ENCODE results near the gene SMOC1.

Gene SMOC1

DNA sequence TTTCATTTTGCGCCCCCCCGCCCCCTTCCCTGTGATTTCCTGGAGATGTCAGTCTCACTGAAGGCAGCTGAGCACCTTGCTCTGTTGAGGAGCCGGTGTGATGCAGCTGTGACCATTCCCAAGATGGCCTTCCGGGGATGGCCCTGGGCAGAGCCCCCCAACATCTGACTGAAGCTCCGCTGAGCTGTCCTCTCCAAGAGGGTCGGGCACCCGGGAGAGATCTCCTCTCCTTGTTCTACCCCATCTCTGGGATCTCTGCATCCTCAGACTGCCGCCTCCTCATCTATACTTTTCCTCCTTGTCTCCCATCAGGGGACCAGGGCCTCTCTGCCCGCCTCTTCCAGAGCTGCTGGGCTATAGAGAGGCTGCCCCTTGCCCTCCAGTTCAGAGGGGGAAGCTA lies 965 bp upstream of the SMOC1 start:
- Histone ChIP-seq H3K4me1 (ENCODE audit: insufficient read depth, low read length) (no peaks in the 10 kb centered on the region), H3K36me3 (ENCODE audit: insufficient read depth, low read length) (no peaks in the 10 kb centered on the region), H3K27me3 (ENCODE audit: insufficient read depth, low read length, poor library complexity) (peaks cover 4% of the 10 kb centered on the region), H2AFZ (ENCODE audit: low read depth, low read length) (no peak overlapping the region), H4K20me1 (ENCODE audit: insufficient read depth, low read length) (no peaks in the 10 kb centered on the region), H3K27ac (ENCODE audit: low read length) (no peak overlapping the region), H3K9me3 (ENCODE audit: insufficient read depth, low read length, severe bottlenecking) (no peaks in the 10 kb centered on the region), H3K4me3 (ENCODE audit: low read depth in 1 of 2, low read length in 2 of 2) (no peak overlapping the region), H3K4me2 (ENCODE audit: insufficient read depth, low read length) (no peak overlapping the region), H3K9ac (ENCODE audit: low read depth, low read length) (no peak overlapping the region), H3K79me2 (ENCODE audit: insufficient read depth, low read length) (no peaks in the 10 kb centered on the region)
- ATAC-seq (ENCODE audit: insufficient read depth, low read depth), result no peak
- TF ChIP-seq, protein P1, sequence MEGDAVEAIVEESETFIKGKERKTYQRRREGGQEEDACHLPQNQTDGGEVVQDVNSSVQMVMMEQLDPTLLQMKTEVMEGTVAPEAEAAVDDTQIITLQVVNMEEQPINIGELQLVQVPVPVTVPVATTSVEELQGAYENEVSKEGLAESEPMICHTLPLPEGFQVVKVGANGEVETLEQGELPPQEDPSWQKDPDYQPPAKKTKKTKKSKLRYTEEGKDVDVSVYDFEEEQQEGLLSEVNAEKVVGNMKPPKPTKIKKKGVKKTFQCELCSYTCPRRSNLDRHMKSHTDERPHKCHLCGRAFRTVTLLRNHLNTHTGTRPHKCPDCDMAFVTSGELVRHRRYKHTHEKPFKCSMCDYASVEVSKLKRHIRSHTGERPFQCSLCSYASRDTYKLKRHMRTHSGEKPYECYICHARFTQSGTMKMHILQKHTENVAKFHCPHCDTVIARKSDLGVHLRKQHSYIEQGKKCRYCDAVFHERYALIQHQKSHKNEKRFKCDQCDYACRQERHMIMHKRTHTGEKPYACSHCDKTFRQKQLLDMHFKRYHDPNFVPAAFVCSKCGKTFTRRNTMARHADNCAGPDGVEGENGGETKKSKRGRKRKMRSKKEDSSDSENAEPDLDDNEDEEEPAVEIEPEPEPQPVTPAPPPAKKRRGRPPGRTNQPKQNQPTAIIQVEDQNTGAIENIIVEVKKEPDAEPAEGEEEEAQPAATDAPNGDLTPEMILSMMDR (IDR thresholded peaks at IDR 0.05; ENCODE audit: borderline replicate concordance, extremely low read depth, low read length, poor library complexity, severe bottlenecking), result no peak
- TF ChIP-seq EZH2 (IDR thresholded peaks at IDR 0.05; ENCODE audit: borderline replicate concordance, low read depth, low read length, severe bottlenecking), result no peak
- DNase-seq, result no peak

DNA sequence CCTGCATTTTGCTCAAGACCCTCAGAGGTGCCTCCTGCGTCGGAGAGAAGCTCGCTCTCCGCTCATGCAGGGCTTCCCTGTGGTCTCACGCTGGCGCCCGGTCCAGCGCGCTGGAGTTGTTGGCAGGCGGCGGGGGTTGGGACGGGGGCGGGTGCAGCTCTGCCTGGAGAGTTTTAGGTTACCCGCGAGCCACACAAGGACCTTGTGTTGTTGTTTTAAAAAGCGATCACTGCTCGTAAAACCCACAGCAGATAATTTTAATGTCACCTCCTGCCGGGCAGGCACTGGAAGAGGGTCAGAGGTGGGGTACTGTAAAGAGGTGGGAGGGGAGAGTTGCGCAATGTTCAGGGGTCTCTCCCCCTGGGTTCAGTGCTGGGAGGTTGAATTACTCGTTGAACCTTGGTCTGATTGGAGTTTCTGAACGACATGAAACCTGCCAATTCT lies 850 bp downstream of the SMOC1 start:
- Histone ChIP-seq H3K27ac (ENCODE audit: low read length) (no peak overlapping the region), H3K27me3 (ENCODE audit: insufficient read depth, low read length, poor library complexity) (peaks cover 4% of the 10 kb centered on the region), H3K4me3 (ENCODE audit: low read depth in 1 of 2, low read length in 2 of 2) (no peak overlapping the region), H3K79me2 (ENCODE audit: insufficient read depth, low read length) (no peaks in the 10 kb centered on the region), H3K4me2 (ENCODE audit: insufficient read depth, low read length) (no peak overlapping the region), H4K20me1 (ENCODE audit: insufficient read depth, low read length) (no peaks in the 10 kb centered on the region), H3K9me3 (ENCODE audit: insufficient read depth, low read length, severe bottlenecking) (no peaks in the 10 kb centered on the region), H2AFZ (ENCODE audit: low read depth, low read length) (no peak overlapping the region), H3K36me3 (ENCODE audit: insufficient read depth, low read length) (no peaks in the 10 kb centered on the region), H3K9ac (ENCODE audit: low read depth, low read length) (no peak overlapping the region), H3K4me1 (ENCODE audit: insufficient read depth, low read length) (no peaks in the 10 kb centered on the region)
- TF ChIP-seq, protein P1 (IDR thresholded peaks at IDR 0.05; ENCODE audit: borderline replicate concordance, extremely low read depth, low read length, poor library complexity, severe bottlenecking), result no peak
- no peak for TF ChIP-seq EZH2 (IDR thresholded peaks at IDR 0.05; ENCODE audit: borderline replicate concordance, low read depth, low read length, severe bottlenecking)
- ATAC-seq (ENCODE audit: insufficient read depth, low read depth) (no peak), DNase-seq (no peak)

DNA sequence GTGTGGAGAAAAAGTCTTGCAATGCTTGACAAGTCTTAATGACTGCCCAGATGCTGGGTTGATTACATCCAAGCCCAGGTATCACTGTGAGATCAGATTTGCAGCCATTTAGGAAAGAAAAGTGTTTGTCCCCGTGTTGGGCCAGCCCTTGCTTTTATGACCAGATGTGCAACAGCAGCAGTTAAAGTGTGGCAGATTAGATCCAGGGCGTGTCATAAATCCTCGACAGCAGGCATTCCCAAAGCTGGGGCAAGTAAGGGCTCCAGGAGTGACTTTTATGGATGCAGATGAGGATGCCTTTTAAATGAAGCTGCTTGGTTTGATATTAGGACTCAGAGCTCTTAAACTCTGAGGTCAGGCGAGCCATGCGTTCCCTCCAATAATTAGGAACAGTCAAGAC lies 1.7 kb downstream of the SMOC1 start:
- no peak for DNase-seq
- no peak overlapping the region for H3K4me3 ChIP-seq (ENCODE audit: low read depth in 1 of 2, low read length in 2 of 2)
- no peak for ATAC-seq (ENCODE audit: insufficient read depth, low read depth)
- H2AFZ ChIP-seq (ENCODE audit: low read depth, low read length), result no peak overlapping the region
- no peaks in the 10 kb centered on the region for H3K36me3 ChIP-seq (ENCODE audit: insufficient read depth, low read length)
- no peak overlapping the region for H3K4me2 ChIP-seq (ENCODE audit: insufficient read depth, low read length)
- no peak overlapping the region for H3K9ac ChIP-seq (ENCODE audit: low read depth, low read length)
- no peaks in the 10 kb centered on the region for H4K20me1 ChIP-seq (ENCODE audit: insufficient read depth, low read length)
- H3K4me1 ChIP-seq (ENCODE audit: insufficient read depth, low read length), result no peaks in the 10 kb centered on the region
- TF ChIP-seq, protein P1 (IDR thresholded peaks at IDR 0.05; ENCODE audit: borderline replicate concordance, extremely low read depth, low read length, poor library complexity, severe bottlenecking), result no peak
- TF ChIP-seq EZH2 (IDR thresholded peaks at IDR 0.05; ENCODE audit: borderline replicate concordance, low read depth, low read length, severe bottlenecking), result no peak
- no peaks in the 10 kb centered on the region for H3K79me2 ChIP-seq (ENCODE audit: insufficient read depth, low read length)
- H3K27ac ChIP-seq (ENCODE audit: low read length), result no peak overlapping the region
- H3K9me3 ChIP-seq (ENCODE audit: insufficient read depth, low read length, severe bottlenecking), result no peaks in the 10 kb centered on the region
- peaks cover 4% of the 10 kb centered on the region for H3K27me3 ChIP-seq (ENCODE audit: insufficient read depth, low read length, poor library complexity)
